HUDEP-2 (cell line): Measurements from ENCODE around the gene POLR2E.
A peak's percentile ranks its signal among the peaks of the same experiment; 100 is the strongest.

Source experiments
- DNase-seq, 76 experiments: peaks; one replicate each; lab custom pipeline; 2025; ENCODE audit not compliant: unreplicated experiment in 76 of 76; lab: John Stamatoyannopoulos, UW

POLR2E gene

DNA sequence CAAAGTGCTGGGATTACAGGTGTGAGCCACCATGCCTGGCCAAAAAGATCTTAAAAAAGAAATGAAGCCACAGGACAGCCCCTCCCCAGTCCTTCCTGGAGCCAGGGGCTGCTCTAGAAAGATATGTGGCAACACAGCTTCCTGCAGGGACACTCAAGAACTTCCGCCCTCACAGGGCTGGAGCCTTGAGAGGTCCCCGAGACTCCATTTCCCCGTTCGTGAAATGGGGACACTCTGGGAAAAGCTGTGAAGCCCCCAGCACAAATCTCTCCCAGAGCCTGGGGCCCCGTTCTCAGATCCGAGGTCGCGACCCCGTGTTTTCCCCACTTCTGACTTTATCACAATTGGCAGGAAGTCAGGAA is 6.1 kb upstream of the POLR2E start:
- no peak for DNase-seq

DNA sequence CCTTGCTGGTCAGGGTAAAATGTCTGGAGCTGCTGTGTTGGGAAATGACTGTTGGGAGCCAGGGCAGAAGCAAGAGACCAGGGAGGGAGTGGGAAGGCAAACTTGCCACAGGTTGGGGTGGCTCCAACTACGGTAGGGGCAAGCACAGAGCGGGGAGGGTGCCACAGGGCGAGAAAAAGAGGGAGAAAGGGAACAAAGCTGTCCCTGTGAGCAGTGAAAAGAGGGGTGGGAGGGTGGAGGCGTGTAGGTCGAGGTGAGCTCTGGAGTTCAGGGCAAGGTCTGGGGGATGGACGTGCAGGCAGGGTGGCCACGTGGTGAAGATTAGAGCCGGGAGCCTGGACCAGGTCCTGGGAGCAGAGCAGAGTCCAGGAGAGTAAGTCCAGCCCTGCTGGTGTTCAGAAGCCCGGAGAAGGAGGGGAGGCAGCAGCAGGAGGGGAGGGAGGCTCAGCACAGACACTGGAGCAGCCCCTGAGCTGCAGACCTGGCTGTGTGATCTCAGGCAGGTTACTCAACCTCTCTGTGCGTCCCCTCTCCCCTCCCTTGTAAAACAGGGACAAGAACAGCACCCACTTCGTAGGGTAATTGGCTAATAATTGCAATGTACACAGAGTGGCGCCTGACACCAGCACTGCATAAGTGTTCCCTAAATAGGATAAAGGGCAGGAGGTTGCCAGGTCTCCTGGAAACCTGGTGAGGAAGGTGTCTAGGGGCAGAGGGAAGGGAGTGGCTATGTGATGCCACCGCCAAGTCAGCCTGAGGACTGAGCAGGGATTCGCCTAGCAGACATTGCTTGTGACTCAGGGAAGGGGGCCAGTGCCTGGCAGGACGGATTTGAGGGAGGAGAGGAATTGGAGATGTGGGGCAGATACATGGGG is 3.2 kb upstream of the POLR2E start:
- no peak for DNase-seq

DNA sequence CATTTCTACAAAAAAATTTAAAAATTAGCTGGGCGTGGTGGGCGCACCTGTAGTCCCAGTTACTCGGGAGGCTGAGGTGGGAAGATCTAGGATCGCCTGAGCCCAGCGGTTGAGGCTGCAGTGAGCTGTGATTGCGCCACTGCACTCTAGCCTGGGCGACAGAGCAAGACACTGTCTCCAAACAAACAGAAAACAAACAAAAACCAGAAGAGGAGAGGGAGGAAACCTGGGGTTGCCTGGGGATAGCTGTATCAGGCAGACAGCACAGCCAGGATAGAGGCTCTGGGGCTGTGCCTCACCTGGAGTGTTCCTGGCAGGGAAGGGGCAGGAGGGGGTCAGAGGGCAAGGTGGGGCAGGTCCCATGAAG is 2.6 kb upstream of the POLR2E start:
- no peak for DNase-seq

DNA sequence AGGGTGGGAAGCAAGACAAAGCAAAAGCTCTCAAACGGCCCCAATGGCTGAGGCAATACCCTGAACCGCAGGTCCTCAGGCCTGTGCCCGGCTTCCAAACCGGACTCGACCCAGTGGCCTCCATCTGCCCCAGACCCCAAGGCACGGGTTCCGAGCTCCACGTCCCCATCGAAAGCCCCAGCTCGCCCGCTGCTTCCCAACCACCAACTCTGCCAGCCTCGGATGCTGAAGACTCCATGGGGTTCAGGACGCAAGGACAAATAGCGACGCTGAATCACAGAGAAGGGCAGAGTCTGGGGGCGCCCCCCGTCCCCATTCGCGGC is 559 bp downstream of the POLR2E start:
- DNase-seq: no peak

DNA sequence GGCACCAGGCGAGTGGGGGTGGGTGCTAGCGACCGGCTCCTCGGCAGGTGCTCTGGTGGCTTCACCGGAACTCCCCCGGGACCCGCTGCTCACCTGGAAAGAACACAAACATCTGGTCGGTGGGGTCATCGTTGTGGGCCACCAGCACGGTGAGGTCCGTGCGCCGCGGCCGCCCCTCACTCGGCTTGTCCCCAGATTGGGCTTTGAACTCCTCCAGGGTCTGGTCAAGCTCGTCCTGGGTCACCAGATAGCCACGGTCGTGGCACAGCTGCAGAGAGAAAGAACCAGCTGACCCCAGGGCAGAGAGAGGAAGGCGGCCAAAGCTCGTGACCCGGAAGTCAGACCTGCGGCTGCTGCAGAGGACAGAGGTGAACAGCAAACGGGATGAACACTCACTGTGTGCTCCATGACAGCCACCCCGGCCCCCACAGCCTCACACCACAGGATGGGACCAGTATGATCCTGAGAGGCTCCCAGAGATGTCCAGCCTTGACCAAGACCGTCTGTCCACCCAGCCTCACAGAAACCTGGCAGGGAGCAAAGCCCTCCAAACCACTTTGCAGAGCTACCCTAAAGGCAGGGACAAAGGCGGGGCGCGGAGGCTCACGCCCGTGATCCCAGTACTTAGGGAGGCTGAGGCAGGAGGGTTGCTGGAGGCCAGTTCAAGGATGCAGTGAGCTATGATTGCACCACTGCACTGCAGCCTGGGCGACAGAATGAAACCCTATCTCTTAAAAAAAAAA is 1.2 kb downstream of the POLR2E start:
- no peak for DNase-seq

DNA sequence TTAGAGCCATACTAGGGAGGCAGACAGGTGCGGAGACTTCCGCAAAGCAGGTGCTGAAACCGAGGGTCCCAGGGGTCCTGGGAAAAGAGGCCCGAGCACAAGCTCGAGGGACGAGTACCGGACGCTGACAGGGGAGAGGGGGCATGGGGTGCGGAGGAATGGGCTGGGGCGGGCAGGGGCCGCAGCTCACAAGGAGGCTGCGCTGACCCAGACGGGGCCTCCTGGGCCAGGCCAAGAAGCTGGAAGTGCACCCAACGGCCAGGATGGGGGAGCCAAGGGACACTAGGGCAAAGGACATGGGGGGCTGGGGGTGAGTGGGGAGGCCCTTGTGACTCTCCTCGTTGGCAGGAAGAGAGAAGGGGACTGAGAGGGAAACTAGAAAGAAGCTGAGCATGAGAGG is 1.8 kb downstream of the POLR2E start:
- no peak for DNase-seq

DNA sequence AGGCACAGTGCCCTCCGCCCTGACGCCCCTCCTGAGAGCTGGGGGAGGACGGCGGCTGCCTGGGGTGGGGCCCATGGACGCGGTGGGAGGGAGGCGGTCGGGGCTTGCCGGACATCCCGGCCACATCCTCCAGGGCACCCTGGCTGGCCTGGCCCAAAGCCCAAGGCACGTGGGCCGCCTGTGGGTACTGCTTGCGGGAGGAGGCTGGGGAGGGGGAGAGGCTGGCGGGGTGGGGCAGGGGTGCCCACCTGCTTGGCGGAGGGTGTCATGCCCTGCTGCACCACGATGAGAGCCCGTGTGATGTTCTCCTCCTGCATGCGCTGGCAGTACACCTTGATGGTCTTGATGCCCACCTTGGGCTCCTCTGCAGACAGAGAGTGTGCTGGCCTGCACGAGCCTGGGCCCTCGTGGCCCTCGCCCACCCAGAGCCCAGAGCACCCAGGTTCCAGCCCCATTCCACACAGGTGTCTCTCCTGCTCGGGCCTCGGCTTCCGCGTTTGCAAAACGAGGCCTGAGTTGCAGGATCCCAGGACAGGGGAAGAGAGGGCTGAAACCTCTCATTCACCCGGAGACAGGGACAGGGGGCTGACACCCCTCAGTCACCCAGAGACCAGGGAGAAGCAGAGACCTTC is 3.5 kb downstream of the POLR2E start:
- DNase-seq: no peak

DNA sequence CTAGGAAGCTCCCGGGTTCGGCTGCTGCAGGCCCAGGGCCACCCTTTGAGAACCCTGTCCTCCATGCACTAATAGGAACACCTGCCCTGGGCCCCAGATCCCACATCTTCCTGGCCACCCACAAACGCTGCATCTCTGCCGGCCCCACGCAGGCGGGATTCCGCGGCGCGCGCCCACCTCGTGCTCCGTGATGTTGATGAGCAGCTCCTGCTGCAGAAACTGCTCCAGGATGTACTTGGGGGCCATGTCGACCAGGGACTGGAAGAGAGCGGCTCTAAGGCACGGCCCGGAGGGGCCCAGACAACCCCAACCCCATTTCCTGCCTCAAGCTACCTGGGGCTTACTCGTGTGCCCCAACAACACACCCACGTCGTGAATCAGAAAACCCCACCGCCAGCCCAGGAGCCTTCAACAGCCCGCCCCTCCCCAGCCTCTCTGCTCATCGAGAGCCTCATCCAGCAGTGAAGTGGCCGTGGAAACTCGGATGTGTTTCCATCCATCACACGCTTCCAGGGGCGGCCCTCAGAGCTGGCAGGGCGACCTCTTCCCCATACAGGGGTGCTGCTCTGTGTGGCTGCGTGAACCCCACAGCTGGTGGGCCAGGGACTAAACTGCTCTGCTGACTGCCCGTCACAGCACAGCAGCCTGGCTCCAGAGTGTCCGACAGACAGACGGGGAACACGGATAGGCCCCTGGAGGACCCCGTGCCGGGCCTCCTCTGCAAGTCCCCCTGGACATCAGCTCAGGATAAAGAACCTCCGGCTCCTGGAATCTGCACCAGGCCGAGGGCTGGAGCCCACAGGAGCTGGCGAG is 4.2 kb downstream of the POLR2E start:
- DNase-seq: no peak

DNA sequence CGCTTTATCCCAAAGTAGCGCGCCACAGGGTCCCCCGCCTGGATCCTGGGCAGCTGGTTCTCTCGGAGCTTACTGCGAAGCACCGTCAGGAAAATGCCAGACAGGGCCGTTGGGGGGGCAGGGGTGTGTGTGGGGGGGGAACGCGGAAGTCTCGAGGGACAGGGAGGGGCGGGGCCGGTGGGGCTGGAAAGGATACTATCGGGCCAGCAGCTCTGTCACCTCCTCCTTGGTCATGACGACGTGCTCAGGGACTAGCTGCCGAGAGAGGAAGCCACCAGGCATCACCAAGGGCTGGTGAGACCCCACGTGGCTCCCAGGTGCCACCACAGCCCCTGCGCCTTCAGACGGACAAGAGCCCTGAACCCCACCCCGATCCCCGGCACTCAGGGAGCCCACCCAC is 5.3 kb downstream of the POLR2E start:
- no peak for DNase-seq

DNA sequence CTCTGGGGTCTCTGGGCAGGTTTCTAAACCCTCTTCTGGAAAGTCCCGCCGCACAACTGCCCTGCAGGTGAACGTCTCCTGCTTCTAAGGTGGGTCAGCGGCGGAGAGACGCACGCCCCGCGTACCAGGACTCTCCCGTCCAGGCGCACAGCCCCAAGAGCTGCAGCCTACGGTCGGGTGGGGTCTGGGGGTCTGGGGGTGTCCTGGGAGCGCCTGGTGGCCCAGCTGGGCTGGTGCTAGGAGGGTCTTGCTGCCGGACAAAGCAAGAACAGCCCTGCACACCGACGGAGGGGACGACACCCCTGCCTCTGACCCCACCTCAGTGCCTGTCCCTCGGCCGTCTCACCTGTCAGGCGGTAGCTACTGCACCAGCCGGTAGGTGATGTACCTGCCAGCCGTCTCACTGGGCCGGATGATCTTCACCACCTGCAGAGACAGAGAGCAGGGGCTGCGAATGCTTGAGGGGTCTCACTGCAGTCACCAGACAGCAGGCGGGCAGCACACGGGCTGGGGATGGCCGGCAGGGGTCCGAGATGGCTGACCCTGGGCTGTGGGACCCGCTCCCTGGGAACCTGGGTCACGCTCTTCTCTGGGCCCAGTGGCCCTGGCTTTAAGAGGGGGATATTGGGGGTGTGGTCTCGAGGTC is 5.9 kb downstream of the POLR2E start:
- no peak for DNase-seq

DNA sequence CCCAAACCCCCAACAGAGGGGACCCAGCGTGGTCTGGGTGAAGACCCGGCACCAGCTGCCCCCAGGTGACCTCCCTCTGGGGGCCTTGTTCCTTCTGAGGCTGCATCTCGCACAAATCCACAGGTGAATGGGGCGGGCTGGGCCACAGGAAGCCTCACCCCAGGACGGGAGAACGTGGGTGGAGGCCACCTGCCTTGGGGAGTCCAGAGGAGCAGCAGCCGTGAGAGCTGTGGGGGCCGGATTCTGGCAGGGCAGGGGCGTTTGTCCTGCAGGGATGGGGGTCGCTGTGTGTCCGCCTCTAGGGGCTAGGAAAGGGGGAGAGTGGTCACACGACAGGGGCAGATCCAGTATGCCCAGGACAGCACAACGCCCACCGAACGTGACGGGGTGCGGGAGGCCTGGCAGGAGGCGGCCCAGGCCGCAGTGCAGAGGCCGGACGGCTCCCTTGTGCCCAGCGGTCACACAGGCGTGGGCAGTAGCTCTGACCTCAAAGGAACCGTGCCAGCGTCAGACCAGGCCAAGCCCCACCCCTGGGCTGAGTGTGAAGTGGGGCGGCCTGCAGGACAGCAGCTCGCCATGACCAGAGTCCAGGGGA is 6.7 kb downstream of the POLR2E start:
- DNase-seq: no peak

DNA sequence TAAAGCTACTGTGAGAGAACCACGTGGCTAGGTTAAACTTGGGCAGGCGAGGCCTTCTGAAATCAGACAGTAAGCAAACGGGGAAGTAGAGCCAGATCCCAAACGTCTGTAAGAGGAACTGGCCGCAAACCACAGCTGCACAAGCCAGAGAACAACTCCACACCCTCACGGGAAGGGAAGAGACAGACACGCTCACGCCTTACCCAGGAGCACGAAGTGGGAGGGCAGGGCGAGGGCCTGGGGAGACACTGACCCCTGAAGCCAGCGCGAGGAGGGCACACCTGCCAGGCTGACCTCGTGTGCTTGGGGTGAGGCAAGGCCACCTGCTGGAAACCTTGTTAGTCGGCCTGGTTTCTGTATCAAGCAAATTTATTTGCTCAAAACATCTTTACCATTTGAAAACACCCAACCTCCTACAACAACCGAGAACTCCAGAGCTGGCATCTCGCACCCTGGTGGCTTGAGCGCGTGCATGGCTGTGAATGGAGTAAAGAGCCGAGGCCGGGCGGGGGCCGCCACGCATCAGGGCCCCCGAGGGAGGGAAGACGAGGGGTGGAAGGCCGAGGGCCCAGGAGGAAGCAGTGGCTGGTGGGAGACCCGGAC is 7.3 kb downstream of the POLR2E start:
- DNase-seq: peak in 1 of 76 experiments; percentile 37

DNA sequence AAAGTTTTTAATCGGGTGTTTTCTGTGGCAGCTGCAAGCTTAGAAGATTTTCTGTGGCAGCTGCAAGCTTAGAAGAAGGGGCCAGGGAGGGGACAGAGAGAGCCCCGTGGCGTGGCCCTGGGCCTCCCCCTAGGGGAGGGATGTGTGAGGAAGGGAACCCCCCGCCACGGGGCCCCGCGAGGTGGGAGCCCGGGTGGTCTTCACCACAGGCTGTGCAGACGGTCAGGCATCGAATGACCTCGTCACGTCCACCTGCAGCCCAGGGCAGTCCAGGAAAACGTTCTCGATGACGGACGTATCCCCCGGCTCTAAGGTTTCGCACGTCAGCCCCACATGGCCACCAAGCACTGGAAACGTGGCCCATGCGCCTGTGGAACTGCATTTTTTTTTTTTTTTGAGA is 8.6 kb downstream of the POLR2E start:
- DNase-seq: no peak

DNA sequence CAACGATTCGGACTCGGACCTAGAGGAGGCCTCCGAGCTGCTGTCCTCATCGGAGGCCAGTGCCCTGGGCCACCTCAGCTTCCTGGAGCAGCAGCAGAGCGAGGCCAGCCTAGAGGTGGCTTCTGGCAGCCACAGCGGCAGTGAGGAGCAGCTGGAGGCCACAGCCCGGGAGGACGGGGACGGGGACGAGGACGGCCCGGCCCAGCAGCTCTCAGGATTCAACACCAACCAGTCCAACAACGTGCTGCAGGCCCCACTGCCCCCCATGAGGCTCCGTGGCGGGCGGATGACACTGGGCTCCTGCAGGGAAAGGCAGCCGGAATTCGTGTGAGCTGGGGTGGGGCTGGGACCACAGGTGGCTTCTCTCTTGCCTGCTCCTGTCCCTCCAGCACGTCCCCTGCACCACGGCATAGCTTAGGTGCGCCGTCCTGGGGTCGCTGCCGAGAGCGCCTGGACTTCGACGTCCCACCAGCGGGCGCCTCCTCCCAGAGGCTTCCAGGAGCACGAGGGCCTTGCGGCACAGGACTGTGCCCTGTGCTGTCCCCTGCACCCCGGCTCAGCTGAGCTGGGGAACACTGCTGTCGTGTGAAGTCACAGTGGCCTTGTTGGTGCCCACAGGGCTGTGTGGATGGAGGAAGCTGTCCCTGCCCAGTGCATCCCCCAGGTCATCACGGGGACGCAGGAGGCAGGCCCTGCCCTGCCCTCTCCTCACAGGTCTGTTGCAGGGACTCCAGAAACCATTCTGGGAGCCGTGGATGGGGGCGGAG is 9.3 kb downstream of the POLR2E start:
- no peak for DNase-seq

DNA sequence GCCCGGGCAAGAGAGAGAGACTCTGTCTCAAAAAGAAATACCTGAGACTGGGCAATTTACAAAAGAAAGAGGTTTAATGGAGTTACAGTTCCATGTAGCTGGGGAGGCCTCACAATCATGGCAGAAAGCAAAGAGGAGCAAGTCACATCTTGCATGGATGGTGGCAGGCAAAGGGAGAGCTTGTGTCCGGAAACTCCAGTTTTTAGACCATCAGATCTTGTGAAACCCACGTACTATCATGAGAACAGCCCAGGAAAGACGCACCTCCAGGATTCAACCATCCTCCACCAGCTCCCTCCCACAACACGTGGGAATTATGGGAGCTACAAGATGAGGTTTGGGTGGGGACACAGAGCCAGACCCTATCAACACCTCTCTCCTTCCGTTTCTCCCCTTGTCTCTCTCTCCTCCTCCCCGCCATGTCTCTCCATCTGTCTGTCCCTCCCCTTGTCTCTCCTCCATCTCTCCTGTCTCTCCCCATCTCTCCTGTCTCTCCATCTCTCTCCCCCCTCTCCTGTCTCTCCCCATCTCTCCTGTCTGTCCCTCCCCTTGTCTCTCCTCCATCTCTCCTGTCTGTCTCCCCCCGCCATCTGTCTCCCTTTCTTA is 10.0 kb downstream of the POLR2E start:
- no peak for DNase-seq

DNA sequence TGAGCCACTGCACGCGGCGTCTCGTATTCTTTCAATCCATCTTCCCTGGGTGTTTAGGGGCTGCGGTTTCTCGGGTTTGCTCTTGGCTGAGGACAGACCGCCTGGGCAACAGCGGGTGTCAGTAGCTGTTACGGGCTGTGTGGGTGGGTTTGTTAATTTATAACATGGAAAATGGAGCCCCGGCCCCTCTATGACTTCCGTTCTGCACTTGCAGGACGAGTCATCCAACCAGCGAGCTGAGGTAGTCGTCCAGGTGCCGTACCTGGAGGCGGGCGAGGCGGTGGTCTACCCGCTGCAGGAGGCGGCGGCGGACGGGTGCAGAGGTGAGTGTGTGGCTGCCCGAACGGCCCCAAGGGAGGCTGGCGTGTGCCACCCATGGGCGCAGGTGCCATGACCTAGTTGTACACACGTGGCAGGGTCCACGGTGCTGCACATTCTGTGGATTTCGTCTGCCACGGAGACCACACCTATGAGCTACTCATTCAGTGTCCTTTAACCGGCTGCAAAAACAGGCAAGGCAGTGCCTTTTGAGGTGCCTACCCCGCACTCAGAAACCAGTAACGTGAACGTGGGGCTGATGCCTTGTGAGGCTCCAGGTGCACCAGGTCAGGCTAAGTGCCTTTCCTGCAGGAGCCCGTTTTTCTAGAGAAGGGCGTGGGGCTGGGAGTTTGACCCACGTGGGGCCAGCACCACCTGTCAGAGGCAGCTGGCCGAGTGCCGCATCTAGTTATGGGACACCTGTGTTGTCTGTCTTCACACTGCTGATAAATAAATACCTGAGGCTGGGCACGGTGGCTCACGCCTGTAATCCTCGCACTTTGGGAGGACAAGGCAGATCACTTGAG is 10.9 kb downstream of the POLR2E start:
- no peak for DNase-seq

DNA sequence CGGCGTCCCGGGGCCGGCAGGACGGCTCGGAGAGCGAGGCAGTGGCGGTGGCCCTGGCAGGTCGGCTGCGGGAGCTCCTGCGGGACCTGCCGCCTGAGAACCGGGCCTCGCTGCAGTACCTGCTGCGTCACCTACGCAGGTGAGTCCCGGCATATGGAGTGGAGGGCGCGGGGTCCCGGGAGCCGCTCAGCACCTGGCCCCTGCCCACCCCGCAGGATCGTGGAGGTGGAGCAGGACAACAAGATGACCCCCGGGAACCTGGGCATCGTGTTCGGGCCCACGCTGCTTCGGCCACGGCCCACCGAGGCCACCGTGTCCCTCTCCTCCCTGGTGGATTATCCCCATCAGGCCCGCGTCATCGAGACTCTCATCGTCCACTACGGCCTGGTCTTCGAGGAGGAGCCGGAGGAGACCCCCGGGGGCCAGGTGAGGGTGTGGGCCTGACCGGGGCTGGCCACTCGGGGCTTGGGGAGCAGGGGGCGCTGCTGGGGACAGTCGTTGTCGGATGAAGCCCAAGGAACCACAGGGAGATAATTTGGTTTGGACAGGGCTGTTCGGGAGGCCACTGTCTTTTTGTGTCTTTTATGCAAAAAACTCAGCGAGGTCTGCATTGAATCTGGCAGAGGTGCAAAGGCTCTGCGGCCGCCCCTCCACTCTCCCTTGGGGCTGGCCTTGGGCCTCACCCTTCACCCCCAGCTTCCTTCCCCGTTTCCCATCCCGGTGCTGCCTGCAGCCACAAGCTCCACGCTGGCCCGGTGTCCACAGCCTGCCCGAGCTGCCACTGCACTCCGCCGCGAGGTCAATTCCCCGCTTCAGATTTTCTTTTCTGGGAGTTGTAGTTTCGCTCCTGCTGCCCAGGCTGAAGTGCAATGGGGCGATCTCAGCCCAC is 12.0 kb downstream of the POLR2E start:
- no peak for DNase-seq
